ENCODE data around the gene SPG11. TPM values are rescaled to one million over a fixed set of nuclear protein-coding genes. Genes with fewer than 3 reads are reported as not detected.

SPG11 gene
- total RNA-seq, 1 donor from 2014 or later = 59.2 TPM

DNA sequence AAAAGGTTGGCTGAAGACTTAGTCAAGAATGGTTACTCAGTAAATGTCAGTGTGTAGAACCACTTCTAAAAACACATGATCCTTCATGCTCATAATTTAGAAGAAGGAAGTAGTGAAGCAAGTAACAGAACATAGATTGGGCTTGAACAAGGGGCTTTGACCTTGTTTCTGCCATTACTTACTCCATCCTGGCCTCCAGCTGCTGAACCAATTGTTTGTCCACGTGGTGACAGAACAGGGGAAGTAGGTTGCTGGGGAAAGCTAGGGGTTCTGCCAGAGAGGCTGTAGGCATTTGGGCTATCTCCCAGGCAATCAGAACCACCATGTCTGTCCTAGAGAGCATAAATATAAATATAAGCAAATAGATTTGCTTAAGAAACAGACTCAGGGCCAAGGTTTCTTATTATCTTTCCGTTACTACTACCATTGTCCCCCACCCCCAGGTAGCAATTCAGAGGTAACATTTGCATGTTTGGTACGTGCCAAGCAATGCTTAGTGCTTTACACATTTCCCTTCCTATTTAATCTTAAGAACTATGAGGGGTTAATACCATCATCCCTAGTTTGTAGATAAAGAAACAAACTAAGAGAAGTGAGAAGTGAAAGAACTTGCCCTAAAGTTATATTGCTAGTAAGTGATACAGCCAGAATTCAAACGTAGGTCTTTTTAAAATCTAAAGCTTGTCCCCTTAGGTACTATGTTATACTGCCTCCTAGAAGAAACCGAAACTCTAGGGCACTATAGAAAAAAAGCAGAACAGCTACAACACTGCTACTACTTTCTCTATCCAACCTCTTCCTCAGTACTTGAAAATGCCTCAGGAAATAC, 3.0 kb upstream of the SPG11 start:
- DNase-seq = no peak
- Mint-ChIP-seq H3K36me3 (ENCODE audit: unreplicated experiment) (no peaks in the 10 kb centered on the region), H3K4me1 (ENCODE audit: low read depth, unreplicated experiment) (no peaks in the 10 kb centered on the region), H3K4me3 (ENCODE audit: unreplicated experiment) (no peak overlapping the region), H3K9me3 (ENCODE audit: unreplicated experiment) (peaks cover 3% of the 10 kb centered on the region), H3K27me3 (ENCODE audit: unreplicated experiment) (peaks cover 1% of the 10 kb centered on the region), H3K27ac (ENCODE audit: unreplicated experiment) (no peak overlapping the region)
- TF ChIP-seq CTCF (IDR thresholded peaks at IDR 0.05; ENCODE audit: partially characterized antibody, unreplicated experiment) = no peak

GRCh38 chr15:44662478-44663409, 718 bp downstream of the SPG11 start:
- Mint-ChIP-seq H3K4me3 (ENCODE audit: unreplicated experiment) (peak overlapping the region; percentile 96), H3K27me3 (ENCODE audit: unreplicated experiment) (peaks cover 1% of the 10 kb centered on the region), H3K4me1 (ENCODE audit: low read depth, unreplicated experiment) (no peaks in the 10 kb centered on the region), H3K36me3 (ENCODE audit: unreplicated experiment) (no peaks in the 10 kb centered on the region), H3K27ac (ENCODE audit: unreplicated experiment) (peak overlapping the region; percentile 90), H3K9me3 (ENCODE audit: unreplicated experiment) (peaks cover 3% of the 10 kb centered on the region)
- no peak for TF ChIP-seq CTCF (IDR thresholded peaks at IDR 0.05; ENCODE audit: partially characterized antibody, unreplicated experiment)
- peak; percentile 61 for DNase-seq

DNA sequence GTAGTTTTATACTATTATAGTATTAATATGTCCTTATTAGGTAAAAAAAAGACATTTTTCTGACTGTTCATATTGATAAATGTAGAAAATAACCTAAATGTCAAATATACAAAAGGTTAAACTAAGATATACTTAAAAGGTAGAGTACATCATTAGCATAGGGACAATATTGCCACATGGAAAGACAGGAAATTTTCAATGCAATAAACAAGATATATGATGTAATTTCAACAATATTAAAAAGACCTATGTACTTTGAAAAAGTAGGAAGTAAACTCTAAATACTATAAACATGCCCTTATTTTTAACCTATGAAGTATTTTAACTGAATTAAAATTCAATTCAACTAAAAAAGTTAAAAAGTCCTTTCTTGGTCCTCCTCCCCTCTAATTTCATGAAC, 1.9 kb downstream of the SPG11 start:
- peaks cover 3% of the 10 kb centered on the region for H3K9me3 Mint-ChIP-seq (ENCODE audit: unreplicated experiment)
- H3K27me3 Mint-ChIP-seq (ENCODE audit: unreplicated experiment) = no peaks in the 10 kb centered on the region
- H3K4me1 Mint-ChIP-seq (ENCODE audit: low read depth, unreplicated experiment) = no peaks in the 10 kb centered on the region
- no peaks in the 10 kb centered on the region for H3K36me3 Mint-ChIP-seq (ENCODE audit: unreplicated experiment)
- TF ChIP-seq CTCF (IDR thresholded peaks at IDR 0.05; ENCODE audit: partially characterized antibody, unreplicated experiment) = no peak
- H3K27ac Mint-ChIP-seq (ENCODE audit: unreplicated experiment) = no peak overlapping the region
- no peak overlapping the region for H3K4me3 Mint-ChIP-seq (ENCODE audit: unreplicated experiment)
- no peak for DNase-seq

DNA sequence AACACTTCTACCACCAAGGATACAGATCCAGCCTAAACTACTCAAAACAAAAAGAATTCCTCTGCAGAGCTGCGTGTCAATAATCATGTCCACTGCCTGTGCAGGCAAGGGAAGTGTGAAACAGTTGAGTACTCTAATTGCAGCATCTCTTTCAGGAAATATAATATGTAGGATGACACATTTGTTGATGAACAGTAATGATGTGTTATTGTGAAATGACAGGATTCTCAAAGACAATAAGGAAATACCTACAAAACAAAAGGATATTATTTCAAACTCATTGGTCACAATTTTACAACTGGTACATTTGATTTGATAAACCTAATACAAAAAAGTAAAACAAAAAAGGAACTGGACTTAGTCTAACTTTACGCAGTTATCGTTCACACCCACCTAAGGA, 4.4 kb downstream of the SPG11 start:
- H3K4me3 Mint-ChIP-seq (ENCODE audit: unreplicated experiment) = no peak overlapping the region
- DNase-seq = no peak
- H3K4me1 Mint-ChIP-seq (ENCODE audit: low read depth, unreplicated experiment) = no peaks in the 10 kb centered on the region
- H3K36me3 Mint-ChIP-seq (ENCODE audit: unreplicated experiment) = no peaks in the 10 kb centered on the region
- no peaks in the 10 kb centered on the region for H3K27me3 Mint-ChIP-seq (ENCODE audit: unreplicated experiment)
- TF ChIP-seq CTCF (IDR thresholded peaks at IDR 0.05; ENCODE audit: partially characterized antibody, unreplicated experiment) = no peak
- H3K27ac Mint-ChIP-seq (ENCODE audit: unreplicated experiment) = no peak overlapping the region
- H3K9me3 Mint-ChIP-seq (ENCODE audit: unreplicated experiment) = peaks cover 3% of the 10 kb centered on the region

All from glutamatergic neuron (in vitro differentiated cells).